CD1c-positive myeloid dendritic cell (primary cell): ENCODE measurements around the gene WDR70.
"Not testable (repeated sequence)": the region's sequence is repeated elsewhere in the genome, so short reads cannot be mapped to it uniquely, and the experiment has no call there.

ENCODE experiments used
- DNase-seq: peaks from one replicate; pipeline ENCODE4 v3.0.0-alpha.2; 2016; ENCODE audit errors: extremely low spot score

The WDR70 gene

GRCh38 chr5:37454402-37455055, 75.4 kb downstream of the WDR70 start:
- DNase-seq = not testable (repeated sequence)

DNA sequence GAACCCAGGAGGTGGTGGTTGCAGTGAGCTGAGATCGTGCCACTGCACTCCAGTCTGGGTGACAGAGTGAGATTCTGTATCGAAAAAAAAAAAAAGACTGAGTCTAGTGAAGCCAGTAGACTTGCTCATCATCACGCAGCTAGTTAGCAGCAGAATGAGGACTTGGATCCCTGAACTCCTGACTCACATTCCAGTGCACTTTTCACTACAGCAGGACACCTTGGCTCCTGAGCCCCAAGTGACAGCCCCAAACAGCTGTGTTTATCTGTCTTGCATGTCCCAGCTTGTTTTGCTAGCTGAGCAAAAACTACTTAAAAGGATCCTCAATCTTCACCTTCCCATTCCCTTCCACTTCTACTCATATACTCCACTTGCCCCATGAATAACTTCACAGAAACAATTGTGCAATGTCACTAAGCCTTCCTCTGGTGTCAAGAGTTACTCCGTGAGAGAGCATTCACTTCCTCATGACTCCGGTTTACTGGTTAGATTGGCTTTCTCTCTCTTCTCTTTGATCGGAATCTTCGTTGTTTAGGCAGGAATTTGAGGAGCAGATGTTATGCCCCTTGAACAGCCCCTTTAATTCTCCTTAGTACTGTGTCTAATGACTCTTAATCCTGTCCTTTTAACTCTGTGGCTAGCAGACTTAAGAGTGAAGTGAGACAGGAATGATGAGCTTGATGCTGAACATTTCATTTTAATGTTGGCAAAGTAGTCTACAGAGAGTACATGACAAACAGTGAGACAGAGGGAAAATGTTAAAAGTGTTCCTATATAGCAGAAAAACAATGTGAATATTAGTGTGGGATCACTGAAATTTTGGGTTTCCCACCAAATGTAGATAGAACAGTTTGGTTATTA, 84.3 kb downstream of the WDR70 start:
- DNase-seq = peak; percentile 60

DNA sequence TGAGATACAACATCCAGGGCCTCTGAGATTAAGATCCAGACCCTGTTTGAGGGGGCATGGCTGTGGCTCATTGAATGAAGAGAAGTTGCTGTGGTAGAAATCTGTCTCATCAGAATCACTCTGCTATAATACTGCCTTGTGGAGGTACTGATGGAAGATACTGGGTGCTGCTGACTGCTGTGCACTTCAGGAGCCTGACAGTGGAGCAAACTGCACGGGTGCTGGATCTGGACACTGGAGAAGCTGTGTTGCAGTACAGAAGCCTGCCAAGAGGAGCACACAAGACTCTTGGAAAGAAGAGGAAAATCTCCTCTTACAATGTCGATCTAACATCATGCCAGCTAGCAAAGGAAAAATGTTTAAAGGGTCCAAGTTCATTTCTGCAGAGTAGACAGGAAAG, 85.5 kb downstream of the WDR70 start:
- not testable (repeated sequence) for DNase-seq

GRCh38 chr5:37469383-37469782, 90.3 kb downstream of the WDR70 start:
- DNase-seq = not testable (repeated sequence)

GRCh38 chr5:37471666-37472197, 92.6 kb downstream of the WDR70 start:
- DNase-seq = no peak

- no peak for DNase-seq
These were observed 98.3 kb downstream of the WDR70 start for GRCh38 chr5:37477426-37477825.

DNA sequence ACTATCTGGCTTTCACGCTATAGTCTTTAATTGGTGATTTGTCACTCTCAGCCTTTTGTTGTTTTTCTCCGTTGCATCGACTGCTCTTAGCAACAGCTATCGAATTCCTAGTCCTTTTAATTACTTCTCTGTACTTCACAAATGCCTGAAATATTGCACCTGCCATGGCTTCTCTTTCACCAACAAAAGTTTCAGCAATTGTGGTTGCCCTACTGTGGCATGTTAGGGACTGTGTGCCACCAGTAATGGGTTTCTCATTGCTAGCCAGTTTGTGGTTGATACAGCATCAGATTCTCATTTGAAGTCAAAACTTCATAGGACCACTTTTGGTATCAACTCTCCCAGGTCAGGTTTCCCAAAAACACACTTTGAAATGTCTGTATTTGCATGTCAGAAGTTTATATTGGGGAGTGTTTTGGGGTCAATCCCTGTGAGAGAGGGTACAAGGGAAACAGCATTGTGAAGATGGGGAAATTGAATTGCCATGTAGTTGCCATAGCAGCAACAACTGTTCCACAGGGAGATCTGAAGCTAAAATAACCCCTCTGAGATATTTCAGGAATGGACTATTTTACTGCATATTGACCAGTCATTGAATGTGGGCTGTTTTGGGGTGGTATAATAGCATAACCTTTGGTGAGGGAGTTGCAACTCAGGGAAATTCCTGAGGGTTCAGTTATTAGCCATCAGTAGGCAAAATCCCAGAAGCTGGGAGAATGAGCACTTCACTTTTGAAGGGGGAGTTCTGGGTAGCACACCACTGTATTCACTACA, 99.2 kb downstream of the WDR70 start:
- no peak for DNase-seq

DNA sequence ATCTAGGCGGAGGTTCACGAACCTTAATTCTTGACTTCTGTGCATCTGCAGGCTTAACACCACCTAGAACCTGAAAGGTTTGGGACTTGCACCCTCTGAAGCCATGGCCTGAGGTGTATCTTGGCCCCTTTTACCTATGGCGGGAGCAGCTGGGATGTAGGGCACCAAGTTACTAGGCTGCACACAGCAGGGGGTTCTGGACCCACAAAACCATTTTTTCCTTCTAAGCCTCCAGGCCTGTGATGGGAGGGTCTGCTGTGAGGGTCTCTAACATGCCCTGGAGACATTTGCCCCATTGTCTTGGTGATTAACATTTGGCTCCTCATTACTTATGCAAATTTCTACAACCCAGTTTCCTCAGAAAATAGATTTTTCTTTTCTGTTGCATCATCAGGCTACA, 102.3 kb downstream of the WDR70 start:
- DNase-seq = not testable (repeated sequence)

DNA sequence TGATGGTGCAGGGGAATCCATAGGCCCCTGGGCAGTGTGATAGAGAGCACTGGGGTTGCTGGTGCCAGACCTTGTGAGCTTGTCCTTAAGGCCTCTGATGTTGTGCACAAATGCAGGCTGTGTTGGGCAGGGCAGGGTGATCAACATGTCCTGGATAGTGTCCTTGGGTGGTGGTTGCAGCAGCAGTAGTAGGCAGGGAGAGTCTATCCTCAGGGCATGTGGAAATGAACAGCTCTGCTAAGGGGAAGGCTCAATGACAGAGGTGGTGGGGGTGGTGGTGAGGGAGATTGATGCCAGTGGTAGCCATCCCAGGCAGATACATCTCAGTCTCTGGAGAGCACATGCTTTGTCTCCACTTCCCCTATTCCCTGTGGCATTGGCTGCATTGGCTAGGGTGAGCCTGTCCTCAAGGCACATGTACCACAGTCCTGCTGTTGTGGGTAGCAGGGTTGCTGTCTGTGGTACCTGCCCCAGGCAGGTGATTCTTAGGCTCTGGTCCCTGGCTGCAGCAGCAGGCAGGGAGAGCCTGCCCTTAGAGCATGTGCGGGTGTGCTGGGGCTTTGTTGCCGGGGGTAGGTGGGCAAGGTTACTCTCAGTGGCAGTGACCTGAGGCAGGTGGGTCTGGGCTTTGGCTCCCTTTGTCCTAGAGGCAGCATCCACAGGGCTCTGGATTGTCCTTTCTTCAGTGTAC, 111.1 kb downstream of the WDR70 start:
- DNase-seq = no peak

DNA sequence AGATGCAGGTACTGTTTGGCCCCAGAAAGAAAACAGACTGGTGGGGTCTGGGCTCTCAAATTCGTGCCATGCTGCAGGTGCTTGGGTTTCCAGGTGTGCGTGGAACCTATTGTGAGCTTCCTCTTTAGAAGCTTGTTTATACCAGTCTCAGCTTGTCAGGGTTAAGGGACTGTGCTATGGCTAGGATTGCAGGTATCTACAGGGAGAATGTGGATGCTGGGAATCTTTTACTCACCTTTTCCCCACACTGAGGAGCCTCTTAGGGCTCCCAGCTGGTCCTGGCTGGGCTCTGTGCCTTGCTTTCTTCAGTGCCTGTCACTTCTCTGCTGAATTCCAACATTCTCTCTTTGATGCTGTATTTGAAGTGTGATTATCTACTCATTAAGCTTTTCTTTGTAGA, 111.8 kb downstream of the WDR70 start:
- no peak for DNase-seq

DNA sequence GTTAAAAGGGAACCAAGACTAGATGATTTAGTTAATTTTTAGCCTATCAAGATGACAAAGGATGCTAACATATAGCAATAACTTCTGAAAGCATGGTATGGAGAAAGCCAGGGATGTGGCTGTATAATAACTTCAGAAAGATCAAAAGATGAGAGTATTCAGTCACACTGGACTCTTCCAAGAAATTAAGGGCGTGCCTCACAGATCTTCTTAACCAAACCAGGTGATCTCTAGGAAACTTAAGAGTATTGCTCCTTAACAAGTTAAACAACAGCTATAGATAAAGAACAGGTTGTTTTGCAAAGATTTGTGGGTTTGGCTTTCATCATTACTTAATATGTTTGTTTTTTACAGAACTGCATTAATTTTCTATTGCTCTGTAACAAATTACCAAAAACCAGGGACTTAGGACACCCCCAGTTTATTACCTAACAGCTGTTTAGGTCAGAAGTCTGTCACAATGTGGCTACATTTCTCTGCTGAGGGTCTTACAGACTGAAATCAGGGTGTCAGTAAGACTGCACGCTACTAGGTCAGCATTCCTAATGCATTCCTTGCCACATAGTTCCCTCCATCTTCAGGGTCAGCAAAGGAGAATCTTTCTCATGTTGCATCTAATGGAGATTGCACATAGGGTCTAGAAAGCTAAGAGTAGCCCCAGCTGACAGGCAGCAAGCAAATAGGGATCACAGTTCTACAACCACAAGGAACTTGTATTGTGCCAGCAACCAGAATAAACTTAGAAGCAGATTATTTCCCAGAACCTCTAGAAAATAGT, 113.8 kb downstream of the WDR70 start:
- DNase-seq = no peak

- DNase-seq = no peak
These were observed 115.6 kb downstream of the WDR70 start for GRCh38 chr5:37494756-37495155.

DNA sequence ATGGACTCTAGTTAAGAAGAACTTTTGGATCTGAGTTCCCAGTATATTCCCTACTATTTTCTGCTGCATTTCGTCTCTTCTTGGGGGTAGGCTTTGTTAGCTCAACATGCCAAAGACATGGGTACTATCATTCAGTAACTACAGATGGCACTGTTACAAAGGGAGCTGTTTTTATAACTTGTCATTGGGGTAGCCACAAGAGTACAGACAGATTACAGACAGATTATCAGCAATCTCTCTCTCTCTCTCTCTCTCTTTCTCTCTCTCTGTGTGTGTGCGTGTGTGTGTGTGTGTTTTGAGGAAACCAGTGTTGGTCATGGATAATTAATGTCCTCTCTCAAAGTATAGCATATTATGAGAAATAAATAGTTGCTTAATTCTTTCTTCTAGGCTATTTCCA, 116.1 kb downstream of the WDR70 start:
- DNase-seq = no peak

DNA sequence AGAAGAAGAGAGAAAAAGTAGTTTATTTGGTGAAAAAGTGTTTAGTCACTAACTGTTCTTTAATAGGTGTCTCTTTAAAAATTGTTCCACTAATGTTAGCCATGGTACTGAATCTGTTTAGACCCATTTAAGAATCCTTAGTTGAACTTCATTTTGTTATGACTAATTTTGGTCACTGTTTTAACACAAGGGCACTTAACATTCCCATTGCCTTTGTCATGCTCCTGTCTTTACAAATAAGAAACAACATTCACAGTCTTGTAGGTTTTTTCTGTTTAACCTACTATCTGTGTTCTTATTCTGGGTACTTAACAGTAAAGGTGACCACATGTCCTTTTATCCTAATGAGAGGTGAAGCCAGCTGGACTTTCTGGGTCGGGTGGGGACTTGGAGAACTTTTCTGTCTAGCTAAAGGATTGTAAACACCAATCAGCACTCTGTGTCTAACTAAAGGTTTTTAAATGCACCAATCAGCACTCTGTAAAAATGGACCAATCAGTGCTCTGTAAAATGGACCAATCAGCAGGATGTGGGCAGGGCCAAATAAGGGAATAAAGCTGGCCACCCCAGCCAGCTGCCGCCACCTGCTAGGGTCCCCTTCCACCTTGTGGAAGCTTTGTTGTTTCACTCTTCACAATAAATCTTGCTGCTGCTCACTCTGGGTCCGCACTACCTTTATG, 116.7 kb downstream of the WDR70 start:
- DNase-seq = no peak

GRCh38 chr5:37496902-37497445, 117.9 kb downstream of the WDR70 start:
- DNase-seq = no peak

DNA sequence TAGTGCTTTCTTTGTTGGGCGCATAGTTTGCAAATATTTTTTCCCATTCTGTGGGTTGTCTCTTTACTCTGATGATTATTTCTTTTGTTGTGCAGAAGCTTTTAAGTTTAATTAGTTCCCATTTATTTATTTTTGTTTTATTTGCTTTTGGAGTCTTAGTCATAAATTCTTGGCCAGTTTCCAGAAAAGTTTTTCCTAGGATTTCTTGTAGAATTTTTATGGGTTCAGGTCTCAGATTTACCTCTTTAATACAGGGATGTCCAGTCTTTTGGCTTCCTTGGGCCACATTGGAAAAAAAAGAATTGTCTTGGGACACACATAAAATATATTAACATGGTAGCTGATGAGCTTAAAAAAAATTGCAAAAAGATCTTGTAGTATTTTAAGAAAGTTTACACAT, 122.0 kb downstream of the WDR70 start:
- no peak for DNase-seq

DNA sequence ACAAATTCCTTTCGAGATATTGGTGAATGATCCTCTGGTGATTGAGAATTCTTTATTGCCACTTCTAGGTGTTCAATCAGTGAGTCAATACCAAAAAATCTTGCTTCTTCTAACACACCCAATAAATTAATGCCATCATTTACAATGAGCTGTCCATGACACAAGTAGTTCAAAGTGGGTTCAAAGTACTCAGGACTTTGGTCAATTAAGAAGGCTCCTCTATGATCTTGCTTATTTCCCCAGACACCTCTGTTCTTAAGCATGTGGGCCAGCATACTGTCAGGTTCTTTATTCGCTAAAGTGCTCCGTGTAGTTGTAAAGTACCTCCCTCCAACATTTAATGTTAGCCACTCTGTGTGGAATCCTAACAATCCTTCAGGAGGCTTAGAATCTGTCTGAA, 127.1 kb downstream of the WDR70 start:
- DNase-seq = no peak

DNA sequence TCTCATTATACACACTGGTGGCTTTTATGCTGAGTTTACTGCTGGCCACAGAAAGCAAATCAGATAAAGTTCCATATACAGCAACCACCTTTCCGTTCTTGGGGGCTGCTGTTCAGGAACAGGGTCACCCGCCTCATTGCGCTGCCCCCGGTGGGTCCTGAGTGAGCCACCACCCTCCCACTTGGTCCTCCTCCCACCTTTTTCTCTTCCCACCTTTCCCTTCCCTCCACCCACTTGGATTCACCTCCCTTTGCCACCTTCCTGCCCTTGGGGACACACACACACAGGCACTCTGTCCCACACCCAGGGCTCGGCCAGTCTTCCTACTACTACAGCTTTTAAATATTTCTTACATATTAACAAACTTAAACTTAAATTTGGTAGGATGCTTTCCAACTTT, 127.6 kb downstream of the WDR70 start:
- DNase-seq = no peak

- DNase-seq = no peak
These were observed 132.5 kb downstream of the WDR70 start for GRCh38 chr5:37511646-37512045.

DNA sequence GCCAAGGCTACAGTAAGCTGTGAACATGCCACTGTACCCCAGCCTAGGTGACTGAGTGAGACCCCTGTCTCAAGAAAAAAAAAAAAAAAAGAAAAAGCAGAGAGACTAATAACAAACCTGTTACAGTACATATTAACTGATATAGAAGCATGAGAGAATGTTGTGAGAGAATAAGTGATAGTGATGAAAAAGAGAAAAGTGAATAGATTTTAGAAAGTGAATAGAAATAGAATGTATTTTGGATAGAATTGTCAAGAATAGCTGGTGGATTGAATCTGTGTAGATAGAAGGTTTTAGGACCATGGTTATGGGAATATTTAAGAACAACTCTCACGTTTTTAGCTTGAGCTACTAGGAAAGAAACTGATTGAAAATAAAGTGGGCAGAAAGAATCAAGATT, 135.8 kb downstream of the WDR70 start:
- no peak for DNase-seq
